OCI-M2 (cell line): Measurements from ENCODE around the gene DNAJC25.
A peak's percentile ranks its signal among the peaks of the same experiment; 100 is the strongest.
"Not testable (repeated sequence)": the region's sequence is repeated elsewhere in the genome, so short reads cannot be mapped to it uniquely, and the experiment has no call there.

Experiments
- DNase-seq: peaks from one replicate; lab custom pipeline; 2025; ENCODE audit not compliant: unreplicated experiment; lab: John Stamatoyannopoulos, UW

Gene DNAJC25

DNA sequence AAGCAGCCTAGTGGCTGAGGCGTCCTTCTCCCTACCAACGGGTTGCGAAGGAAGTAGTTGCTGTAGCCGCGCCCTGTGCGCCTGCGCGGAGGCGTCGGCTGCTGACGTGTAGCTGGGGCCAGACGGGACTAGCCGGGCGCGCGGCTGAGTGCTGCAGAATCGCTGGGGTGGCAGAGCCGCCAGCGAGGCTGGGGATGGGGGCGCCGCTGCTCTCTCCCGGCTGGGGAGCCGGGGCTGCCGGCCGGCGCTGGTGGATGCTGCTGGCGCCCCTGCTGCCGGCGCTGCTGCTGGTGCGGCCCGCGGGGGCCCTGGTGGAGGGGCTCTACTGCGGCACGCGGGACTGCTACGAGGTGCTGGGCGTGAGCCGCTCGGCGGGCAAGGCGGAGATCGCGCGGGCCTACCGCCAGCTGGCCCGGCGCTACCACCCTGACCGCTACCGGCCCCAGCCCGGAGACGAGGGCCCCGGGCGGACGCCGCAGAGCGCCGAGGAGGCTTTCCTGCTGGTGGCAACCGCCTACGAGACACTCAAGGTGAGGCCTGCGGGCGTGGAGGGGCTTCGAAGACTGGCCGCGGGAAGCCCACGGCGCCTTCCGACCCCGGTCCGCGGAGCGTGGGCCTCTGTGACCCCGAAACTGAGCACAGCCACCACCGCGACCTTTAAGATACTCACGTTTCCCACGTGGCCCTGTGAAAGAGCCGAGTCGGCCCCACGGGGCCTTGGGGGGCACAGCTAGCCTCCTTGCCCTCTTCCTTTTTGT lies at the start of gene DNAJC25:
TSS of gene DNAJC25 (plus strand) at position 121 of the 758 bp plus-strand sequence. CDS start at position 195, 74 bp downstream.
- DNase-seq: peak; percentile 81

DNA sequence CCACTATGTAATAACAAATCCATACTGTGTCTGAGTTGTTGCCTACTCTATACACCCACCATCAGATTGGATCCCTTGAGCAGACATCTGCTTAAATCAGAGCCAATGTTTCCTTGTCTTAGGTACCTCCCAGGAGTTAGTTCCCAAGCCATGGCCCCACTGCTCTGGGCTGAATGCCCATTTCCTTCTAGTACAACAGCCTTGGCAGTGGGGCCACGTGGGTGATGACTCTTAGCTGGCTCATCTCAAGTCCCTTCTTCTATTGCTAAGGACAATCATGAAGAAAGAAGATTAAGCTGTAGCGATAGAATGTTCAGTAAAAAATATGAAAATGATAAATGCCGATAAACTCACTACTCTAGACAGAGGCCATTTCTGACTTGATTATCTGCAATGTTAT lies 48.2 kb upstream of the DNAJC25 start:
- DNase-seq: no peak

DNA sequence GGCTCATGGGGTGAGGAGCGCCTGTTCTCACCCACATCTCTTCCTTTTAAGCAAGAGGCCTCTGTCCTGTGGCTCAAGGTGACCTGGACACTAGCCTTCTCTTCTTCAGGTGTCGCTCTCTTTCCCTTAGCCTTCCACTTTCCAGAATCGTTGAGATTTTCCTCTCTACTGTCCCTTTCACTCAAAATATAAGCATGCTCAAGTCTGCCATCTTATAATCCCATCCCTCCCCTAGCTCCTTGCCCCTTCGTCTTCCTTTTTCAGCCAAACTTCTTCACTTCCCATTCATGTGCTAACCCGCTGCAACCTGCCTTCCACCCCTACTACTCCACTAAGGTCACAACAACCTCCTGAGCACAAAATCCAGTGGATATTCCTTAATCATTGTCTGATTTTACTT lies 44.8 kb upstream of the DNAJC25 start:
- DNase-seq: no peak

DNA sequence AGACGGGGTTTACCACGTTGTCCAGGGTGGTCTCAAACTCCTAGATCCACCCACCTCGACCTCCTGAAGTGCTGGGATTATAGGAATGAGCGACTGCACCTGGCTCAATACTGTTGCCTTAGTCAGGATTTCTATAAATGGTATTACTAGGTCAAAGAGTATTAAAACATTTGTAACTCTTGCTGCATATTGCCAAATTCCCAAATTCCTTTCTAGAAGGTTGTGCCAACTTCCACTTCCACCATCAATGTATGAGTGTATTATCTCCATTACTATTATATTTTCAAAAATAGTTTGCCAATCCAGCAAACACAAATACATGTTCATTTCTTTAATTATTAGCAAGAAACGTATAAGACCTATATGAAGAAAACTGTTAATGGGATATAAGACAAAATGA lies 42.3 kb upstream of the DNAJC25 start:
- no peak for DNase-seq

DNA sequence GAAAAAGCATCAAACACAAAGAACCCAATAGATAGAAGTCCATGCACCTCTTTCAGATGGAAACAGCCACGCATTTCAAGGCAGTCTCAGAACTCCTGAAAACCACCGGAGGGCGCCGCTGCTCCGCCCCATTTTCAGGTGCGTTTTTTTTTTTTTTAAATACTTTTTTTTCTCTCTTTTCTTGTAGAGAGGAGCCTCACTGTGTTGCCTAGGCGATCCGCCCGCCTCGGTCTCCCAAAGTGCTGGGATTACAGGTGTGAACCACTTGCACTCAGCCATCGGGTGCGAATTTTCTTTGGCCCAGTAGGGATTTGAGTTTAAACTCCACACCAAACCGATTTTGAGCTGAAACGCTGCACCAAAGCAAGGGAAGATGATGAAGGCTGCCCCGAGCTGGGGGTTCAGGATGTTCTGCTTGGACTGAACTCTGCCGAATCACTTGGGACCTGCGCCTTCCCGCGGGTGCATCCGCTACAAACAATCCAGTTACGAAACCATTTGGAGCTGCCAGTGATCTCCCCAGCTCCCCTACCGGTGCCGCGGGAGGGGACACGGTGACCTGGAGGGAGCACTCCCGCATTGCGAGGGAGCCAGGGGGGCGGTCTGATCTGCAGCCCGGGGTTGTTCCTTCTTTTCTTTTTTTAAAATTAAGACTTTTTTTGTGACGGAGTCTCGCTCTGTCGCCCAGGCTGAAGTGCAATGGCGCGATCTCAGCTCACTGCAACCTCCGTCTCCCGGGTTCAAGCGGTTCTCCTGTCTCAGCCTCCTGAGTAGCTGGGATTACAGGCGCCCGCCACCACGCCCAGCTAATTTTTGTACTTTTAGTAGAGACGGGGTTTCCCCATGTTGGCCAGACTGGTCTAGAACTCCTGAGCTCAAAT lies 33.0 kb upstream of the DNAJC25 start:
- no peak for DNase-seq

DNA sequence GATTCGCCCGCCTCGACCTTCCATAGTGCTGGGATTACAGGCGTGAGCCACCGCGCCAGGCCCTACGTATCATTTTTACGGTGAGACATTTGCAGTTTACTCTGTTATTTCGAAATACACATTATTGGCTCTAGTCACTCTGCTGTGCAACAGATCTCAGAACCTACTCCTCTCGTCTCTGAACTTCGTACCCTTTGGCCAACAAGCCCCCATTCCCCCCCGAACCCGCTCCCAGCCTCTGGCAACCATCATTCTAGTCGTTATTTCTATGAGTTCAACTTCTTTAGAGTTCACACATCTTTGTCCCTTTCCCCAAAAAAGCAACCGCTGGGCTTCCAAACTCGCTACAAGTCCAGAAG lies 32.4 kb upstream of the DNAJC25 start:
- DNase-seq: no peak

DNA sequence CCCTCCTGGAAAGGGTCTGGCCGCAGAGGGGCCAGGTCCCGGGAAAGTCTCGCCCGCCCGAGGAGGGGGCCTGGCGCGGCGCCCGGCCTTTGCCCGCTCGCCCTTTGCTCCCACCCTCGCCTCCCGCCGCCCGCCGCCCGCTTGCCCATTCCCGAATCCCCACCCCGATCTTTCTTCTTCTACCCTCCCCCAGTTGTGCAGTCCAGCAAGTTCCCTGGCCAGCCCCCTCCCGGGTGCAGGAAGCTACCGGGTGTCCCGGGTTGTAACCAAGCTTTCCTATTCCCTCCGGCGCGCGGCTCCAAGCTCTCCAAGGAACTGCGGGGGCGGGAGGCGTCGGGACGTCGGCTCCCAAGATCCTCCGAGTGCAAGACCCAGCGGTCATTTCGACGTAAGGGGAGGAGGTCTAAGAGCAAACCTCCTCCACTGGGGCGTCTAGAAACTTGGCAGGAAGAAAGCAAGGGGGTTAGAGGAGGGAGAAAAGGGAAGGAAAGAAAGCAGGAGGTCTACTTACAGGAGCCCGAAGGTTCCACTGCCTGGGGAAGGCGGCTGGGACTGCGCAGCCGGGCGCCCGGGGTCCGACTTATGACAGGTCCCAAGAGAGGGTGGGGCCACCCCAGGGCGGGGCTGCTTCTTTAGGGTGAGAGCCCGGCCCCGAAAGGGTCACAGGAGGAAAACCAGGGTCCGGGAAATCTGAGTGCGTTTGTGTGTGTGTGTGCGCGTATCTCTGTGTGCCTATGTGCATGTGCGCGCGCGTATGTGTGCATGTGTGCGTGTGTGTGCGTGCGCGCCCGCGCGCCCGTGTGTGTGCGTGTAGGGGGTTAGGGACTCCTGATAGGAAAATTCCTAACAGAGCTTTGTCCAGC lies 31.8 kb upstream of the DNAJC25 start, which contains the start of gene PTGR1:
TSS of gene PTGR1 (minus strand) at position 556 of the 863 bp plus-strand sequence. CDS start 2,225 bp downstream, outside the sequence.
- DNase-seq: no peak

DNA sequence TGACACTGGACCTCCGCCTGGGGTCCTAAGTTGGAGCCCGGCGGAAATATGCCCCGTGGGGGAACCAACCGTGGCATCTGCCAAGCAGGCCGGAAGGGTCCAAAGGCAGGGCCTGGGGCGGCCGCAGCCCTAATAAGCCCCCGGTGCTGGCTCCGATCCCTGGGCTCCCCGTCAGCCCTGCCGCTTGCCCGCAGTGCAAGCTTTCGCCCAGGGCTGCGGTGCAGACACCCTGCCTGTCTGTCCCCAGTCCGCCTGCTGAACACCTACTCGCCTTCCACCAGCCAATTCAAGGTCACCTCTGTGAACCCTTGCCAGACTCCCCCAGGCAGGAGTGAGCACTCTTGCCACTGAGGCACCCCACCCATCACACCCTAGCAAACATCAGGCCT lies 31.2 kb upstream of the DNAJC25 start:
- DNase-seq: no peak

DNA sequence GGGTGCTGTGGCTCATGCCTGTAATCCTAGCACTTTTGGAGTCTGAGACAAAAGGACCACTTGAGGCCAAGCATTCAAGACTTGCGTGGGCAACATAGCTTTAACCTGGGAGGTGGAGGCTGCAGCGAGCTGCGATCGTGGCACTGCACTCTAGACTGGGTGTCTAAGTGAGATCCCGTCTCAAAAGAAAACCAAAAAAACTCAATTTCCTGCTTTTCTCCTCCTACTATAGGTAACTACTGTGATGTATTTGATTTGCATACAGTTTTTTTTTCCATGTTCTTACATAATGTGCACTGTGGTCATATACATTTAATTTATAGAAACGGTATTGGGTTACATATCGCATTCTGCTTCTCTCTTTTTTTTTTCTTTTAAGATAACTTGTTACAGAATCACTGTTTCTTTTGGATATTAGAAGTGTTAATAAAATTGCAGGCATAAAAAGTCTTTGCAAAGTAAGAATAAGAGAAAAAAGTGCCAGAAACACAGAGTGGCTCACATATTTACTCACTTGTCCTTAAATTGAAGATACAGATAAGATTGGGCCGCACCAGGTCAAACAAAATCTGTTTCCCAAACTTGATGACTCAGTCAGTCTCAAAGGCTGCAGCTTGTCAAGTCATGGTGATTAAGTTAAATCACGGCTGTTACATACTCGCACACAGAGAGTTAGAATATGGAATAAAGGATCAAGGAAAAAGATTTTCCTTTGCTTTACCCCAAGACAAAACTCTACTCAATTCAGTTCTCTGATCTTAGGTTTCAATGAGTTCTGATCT lies 29.7 kb upstream of the DNAJC25 start:
- DNase-seq: no peak

DNA sequence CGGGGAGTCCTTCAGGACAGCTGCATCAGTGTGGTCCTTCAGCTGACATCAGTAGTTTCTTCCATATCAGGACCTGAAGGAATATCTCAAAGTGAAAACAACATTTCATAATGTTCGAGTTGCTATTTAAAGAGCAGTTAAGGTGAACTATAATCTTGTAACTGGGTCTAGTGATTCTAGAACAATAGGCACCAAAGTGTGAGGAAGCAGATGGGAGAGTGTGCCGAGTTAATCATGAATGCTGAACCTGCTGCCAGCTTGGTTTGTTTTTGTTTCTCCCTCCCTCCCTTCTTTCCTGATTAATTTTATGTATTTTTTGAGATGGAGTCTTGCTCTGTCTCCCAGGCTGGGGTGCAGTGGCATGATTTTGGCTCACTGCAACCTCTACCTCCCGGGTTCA lies 28.1 kb upstream of the DNAJC25 start:
- no peak for DNase-seq

DNA sequence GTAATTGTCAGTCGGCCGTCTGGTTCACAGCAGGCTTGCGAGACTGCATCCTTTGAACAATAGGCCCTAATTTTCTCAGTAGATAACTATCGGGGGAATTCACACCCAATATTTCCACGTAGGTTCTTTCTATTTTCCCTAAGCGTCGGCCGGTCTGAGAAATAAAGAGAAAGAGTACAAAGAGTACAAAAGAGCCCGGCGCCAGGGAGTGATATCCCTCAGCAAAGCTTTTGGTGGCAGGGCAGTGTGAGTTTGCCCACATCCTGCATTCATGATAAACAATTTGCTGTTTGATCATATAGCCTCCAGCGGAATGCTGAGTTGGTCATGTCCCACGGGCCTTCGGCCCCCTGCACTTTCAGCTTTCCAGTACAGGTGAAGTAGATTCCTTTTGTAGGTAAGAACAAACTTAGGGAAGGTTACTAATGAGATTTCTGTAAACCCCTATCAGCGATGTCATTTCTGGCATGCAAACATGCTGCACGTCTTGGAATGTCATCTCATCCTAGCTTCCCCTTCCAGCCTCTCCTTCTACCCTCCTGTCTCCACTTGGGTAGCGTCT lies 27.0 kb upstream of the DNAJC25 start:
- DNase-seq: no peak

DNA sequence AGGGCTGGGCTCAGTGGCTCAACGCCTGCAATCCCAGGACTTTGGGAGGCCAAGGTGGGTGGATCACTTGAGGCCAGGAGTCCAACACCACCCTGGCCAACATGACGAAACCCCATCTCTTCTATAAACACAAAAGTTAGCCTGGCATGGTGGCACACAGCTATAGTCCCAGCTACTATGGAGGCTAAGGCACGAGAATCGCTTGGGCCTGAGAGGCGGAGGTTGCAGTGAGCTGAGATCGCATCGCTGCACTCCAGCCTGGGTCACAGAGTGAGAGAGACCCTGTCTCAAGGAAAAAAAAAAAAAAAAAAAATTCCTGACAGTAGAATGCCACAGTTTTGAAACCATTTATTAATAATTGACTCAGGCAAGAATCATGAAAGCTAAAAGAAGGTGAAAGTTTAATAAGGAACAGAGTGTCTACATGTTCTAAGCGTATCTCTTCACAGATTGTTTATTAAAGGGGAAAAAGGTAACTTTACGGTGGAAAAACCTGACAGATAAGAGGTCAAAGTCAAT lies 26.0 kb upstream of the DNAJC25 start:
- no peak for DNase-seq

DNA sequence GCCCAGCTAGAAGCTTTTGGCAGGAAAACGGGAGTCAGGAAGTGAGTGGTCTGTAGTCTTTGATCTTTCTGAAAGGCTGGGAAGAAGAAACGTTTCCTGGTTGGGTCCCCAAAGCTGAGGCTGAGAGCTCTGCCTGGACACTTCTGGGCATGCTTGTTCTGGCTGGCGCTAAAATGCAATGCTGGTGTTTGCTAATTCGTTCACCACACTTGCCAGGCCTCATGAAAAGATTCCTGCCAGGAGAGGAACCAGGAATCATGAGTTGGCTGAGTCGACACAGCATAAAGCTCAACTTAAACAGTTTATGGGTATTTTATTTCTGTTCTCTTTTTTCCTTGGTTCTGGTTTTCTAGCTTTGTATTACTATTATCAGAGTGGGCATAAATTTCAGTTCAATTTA lies 21.0 kb upstream of the DNAJC25 start:
- no peak for DNase-seq

DNA sequence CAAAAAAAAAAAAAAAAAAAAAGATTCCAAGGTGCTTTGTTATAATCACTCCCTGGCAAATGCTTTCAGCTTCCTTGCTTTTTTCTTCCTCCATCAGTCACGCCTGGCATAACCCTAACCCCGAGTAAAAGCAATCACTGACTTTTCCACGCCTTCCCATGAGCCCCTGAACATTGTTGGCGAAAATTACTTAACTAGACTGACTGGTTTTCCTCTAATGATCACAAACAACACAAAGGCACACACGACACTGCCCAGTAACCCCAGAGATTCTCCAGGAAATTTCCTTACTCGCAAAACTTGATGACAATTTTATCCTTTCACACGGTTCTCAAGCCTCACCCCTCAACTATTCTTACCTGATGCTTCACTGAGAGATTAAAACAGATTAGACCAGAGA lies 20.3 kb upstream of the DNAJC25 start:
- no peak for DNase-seq

DNA sequence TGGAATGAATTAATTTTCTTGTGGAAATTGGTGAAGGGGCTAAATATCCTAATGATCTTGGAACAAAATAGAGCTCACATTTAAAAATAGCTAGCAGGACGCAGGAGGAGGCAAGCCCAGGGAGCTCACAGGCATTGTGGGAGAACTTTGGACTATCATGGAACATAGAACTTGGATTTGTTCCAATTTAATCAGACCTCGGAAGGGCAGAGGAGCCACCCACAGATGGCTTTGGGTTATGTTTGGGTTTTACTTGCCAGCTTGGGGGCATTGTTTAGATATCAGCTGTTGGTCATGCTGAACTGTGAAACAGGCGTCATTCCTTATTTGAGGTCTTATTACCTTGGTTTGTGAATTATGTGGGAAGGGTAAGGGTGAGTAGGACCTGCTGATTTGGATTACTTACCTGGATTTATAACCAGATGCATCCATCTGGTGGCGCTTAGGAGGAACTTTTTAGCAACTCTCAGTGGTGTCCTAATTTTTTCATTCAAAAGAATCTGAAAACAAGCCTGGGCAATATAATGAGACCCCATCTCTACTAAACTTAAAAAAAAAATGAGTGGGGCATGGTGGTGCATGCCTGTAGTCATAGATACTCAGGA lies 17.6 kb upstream of the DNAJC25 start:
- DNase-seq: no peak

DNA sequence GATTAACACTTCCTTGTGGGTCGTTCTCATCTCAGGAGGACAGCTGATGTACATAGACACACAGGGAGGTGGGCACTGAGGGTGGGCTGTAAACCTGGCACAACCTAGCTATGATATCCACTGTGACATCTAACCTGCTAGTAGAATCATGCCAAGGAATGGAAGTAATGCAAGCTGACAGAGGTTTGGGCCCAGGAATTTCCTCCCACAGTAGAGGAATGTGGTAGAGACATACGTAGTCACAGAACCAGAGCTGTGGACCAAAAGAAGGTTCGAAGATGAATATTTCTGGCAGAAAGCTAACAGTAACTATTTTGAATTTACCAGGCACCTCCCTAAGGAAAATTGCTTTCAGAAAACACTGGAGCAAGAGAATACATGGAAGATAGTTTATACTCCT lies 15.2 kb upstream of the DNAJC25 start:
- DNase-seq: no peak

DNA sequence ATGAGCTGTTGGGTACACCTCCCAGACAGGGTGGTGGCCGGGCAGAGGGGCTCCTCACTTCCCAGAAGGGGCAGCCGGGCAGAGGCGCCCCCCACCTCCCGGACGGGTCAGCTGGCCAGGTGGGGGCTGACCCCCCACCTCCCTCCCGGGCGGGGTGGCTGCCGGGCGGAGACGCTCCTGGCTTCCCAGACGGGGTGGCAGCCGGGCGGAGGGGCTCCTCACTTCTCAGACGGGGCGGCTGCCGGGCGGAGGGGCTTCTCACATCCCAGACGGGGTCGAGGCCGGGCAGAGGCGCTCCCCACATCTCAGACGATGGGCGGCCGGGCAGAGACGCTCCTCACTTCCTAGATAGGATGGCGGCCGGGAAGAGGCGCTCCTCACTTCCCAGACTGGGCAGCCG lies 13.8 kb upstream of the DNAJC25 start:
- not testable (repeated sequence) for DNase-seq

DNA sequence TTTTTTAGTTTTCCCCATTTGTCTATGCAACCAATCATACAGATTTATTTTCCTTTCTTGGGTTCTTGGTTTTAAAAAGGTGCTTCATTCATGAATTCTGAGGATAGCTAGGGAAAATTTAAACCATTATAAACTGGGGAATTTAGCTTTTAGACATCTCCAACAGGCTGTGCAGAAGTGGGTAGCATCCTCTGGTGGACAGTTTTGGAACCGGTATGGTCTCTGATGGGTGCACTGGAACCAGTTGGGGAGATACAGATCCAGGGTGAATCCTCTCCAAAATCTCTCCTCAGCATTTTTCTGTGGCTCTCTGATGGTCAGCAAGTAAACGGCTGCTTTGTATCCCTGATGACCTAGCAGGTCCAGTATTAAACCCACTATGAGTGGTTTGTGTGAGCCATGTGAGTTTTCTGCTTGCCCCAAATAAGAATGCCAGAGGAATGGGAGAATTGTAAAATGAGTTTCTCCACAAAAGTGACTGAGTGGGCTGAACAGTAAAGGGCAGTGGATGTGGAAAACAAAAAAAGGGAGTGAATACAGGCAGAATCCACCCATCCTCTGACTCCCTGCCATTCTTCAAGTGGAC lies 9.1 kb upstream of the DNAJC25 start:
- DNase-seq: no peak

DNA sequence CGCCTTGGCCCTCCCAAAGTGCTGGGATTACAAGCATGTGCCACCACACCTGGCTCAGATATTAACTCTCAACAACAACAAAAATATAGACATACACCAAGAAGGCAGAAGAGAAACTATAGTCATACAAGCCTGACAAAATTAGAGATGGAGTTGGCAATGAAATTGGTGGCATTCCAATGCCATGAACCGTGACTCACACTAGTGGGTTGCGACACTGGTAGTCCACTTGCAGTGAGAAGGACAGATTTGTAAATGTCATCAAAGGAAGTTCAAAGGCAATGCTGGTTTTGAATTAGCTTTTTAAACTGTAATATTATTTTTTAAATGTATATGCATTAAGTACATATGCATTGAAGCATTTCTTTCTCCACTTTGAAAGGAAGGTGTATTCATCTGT lies 8.5 kb upstream of the DNAJC25 start:
- no peak for DNase-seq
